Activated CD8-positive, alpha-beta memory T cell treated with anti-CD3 and anti-CD28 coated beads for 36 hours (primary cell): ENCODE results near the gene CCDC106. TPM values are rescaled to one million over a fixed set of nuclear protein-coding genes. Genes with fewer than 3 reads are reported as not detected.

Source experiments
- CTCF ChIA-PET: fragments of 350-600 bp; sonication (Branson Sonifier 250); formaldehyde crosslinking; loops from one replicate; lab custom pipeline; 2021; ENCODE audit warnings: antibody characterized with exemption; lab: Charles Lee
- POLR2A ChIA-PET: fragments of 350-600 bp; sonication (Branson Sonifier 250); formaldehyde crosslinking; loops from one replicate; lab custom pipeline; 2021; ENCODE audit warnings: antibody characterized with exemption; lab: Charles Lee
- total RNA-seq, 2 experiments: library from RNA; stranded (reverse); gene quantifications; one replicate each; pipeline ENCODE4 v1.2.3, GENCODE V29; 2021

CCDC106 gene
- total RNA-seq, 2 experiments from 2014 or later = 4.3 to 4.4 TPM

GRCh38 chr19:55653651-55654322 is 5.8 kb downstream of the CCDC106 start:
- POLR2A ChIA-PET = interaction anchor here (0.7 to 1.6 kb wide), 3 partner anchors 55 to 543 kb away, joined by 3 to 9 read pairs (median 9); partner anchors contain the start of genes FIZ1 and PPP1R12C
- CTCF ChIA-PET = interaction anchor here (0.7 to 3.9 kb wide), 24 partner anchors 9 to 1190 kb away, joined by 3 to 29 read pairs (median 4); partner anchors contain the start of genes LENG9, TMEM238, ZNF524 and ZNF580

DNA sequence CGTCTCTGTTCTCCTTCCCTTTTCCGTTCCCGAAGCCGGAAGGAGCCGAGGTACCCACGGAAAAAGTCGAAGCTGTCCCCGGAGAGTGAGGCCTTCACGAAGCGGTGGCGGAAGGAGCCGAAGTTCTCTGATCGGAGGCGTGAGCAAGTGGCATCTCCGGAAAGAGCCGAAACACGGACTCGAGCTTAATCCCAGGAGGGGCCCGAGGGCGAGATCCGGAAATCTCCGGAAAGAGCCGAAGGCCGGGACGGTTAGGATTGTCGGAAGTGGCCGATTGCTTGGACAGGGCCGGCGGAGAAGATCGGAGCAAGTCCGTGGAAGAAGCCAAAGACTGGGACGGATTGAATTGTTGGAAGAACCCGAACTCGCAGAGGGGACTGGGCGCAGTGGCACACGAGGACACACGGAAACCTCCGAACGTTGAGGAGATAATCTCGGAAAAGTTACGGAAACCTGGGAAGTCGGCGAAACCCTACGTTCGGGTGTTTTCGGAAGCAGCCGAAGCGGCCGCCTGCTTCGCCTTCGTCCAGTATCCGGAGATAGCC is 6.4 kb downstream of the CCDC106 start:
- CTCF ChIA-PET = interaction anchor here (0.8 to 3.9 kb wide), 9 partner anchors 10 to 1191 kb away, joined by 3 to 29 read pairs (median 4); partner anchors contain the start of genes LENG9, TMEM238 and ZNF581
- POLR2A ChIA-PET = interaction anchor here (1.1 to 1.6 kb wide), 4 partner anchors 11 to 537 kb away, joined by 3 to 9 read pairs (median 4); partner anchors contain the start of genes FIZ1, PPP1R12C and ZNF581

- ChIA-PET POLR2A (interaction anchor here (1.1 to 1.6 kb wide), 4 partner anchors 12 to 538 kb away, joined by 3 to 9 read pairs (median 4); partner anchors contain the start of genes FIZ1, PPP1R12C and ZNF581), CTCF (interaction anchor here (0.8 to 3.9 kb wide), 8 partner anchors 11 to 1192 kb away, joined by 3 to 29 read pairs (median 4); partner anchors contain the start of genes LENG9, TMEM238 and ZNF581)
Observed at GRCh38 chr19:55654868-55655647, 7.0 kb downstream of the CCDC106 start, which contains the start of gene U2AF2. Gene U2AF2, plus strand, starts transcription at chr19:55655035. Its CDS starts 70 bp downstream, at chr19:55655105.

- ChIA-PET CTCF (no interaction called here), POLR2A (no interaction called here)
Observed at GRCh38 chr19:55655648-55656040, 7.6 kb downstream of the CCDC106 start.

DNA sequence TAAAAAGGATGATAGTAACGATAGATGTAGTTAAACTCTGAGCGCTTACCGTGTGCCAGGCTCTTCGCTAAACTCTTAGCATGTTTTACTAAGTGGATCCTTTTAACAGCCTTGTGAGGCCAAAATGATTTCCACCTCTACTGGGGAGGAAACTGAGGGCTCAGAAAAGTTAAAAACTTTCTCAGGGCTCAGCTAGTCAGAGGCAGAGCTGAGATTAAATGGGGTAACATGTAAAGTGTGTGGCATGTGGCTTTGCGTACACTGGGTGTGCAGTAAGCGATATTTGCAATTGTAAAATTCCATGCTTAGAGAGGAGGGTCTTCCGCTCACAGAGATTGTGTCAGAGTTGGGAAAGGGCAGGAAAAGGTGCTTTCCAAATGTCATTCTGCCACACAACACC is 8.5 kb downstream of the CCDC106 start:
- POLR2A ChIA-PET = interaction anchor here (1.2 kb wide), 1 partner anchor 15 kb away, joined by 5 read pairs; no protein-coding TSS in a partner anchor
- CTCF ChIA-PET = interaction anchor here (0.6 to 1.6 kb wide), 3 partner anchors 16 to 24 kb away, joined by 3 to 7 read pairs (median 3); partner anchors contain the start of gene ZNF580

GRCh38 chr19:55656988-55657747 is 9.2 kb downstream of the CCDC106 start:
- CTCF ChIA-PET = interaction anchor here (0.7 to 1.6 kb wide), 3 partner anchors 15 to 25 kb away, joined by 3 to 7 read pairs (median 4); partner anchors contain the start of gene ZNF580
- POLR2A ChIA-PET = interaction anchor here (0.5 to 1.2 kb wide), 3 partner anchors 11 to 37 kb away, joined by 4 to 6 read pairs (median 5); no protein-coding TSS in a partner anchor

GRCh38 chr19:55658846-55659459 is 10.9 kb downstream of the CCDC106 start:
- ChIA-PET POLR2A (interaction anchor here (0.5 kb wide), 1 partner anchor 14 kb away, joined by 3 read pairs; no protein-coding TSS in a partner anchor), CTCF (no interaction called here)

- ChIA-PET POLR2A (interaction anchor here (0.7 kb wide), 1 partner anchor 11 kb away, joined by 3 read pairs; no protein-coding TSS in a partner anchor), CTCF (no interaction called here)
Observed at GRCh38 chr19:55659822-55660221, 11.8 kb downstream of the CCDC106 start.

- ChIA-PET CTCF (interaction anchor here (0.5 kb wide), 1 partner anchor 242 kb away, joined by 5 read pairs; no protein-coding TSS in a partner anchor), POLR2A (no interaction called here)
Observed at GRCh38 chr19:55660404-55660803, 12.4 kb downstream of the CCDC106 start.

GRCh38 chr19:55660991-55661390 is 13.0 kb downstream of the CCDC106 start:
- POLR2A ChIA-PET = no interaction called here
- CTCF ChIA-PET = no interaction called here

DNA sequence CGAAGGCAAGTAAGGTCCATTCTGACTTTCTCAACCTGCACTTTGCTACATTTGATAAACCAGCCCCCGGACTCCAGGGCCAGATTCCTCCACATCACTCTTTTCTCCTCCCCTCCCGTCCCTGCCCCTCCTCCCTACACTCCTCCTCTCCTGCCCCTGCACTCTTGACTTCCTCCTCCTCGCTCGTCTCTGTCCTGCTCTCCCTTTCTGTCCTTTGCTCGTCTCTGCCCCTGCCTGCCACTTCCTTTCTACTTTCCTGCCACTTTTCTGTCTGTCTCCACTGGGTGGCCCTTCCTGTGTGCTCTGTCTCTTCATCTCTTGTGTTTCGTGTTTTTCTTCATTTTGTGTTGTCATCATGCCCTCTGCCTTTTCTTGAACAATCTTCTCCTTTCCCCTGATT is 13.8 kb downstream of the CCDC106 start:
- ChIA-PET CTCF (no interaction called here), POLR2A (no interaction called here)

GRCh38 chr19:55663846-55664536 is 16.0 kb downstream of the CCDC106 start:
- CTCF ChIA-PET = interaction anchor here (1.0 kb wide), 2 partner anchors 11 to 21 kb away, joined by 3 read pairs; no protein-coding TSS in a partner anchor
- POLR2A ChIA-PET = no interaction called here

- ChIA-PET POLR2A (no interaction called here), CTCF (interaction anchor here (0.6 kb wide), 1 partner anchor 215 kb away, joined by 3 read pairs; no protein-coding TSS in a partner anchor)
Observed at GRCh38 chr19:55666343-55667005, 18.5 kb downstream of the CCDC106 start.

DNA sequence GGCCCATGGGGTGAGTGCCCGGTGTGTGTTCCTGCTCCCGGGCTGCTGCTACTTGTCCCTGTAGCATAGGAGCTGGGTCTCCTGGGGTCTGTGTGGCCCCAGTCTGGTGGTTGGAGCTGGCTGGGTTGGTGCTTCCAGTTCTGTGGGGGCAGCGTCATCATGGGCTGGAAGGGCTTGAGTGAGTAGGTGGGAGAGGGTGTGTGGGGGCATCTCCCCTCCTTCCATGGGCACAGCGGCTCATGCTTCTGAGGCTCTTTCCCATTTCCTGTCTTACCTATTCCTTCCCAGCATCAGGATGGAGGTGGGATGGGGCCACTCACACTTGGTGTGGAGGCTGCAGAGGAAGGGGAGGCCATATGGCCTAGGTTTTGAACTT is 19.0 kb downstream of the CCDC106 start:
- POLR2A ChIA-PET = no interaction called here

DNA sequence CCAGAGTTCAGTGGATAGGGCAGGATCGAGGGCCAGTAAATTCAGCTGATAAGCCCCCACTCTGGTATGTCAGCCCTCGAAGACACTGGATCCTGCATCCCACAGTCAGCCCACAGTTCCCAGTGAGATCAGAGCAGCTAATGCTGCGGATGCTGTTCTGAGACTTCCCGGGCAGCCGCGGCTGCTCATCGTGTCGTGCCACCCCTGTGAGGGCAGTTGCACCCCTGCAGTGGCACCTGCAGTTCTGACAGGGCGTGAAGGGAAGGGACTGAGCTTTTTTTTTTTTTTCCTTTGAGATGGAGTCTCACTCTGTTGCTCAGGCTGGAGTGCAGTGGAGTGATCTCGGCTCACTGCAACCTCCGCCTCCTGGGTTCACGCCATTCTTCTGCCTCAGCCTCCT is 19.5 kb downstream of the CCDC106 start:
- CTCF ChIA-PET = interaction anchor here (0.6 kb wide), 2 partner anchors 36 to 216 kb away, joined by 3 read pairs; no protein-coding TSS in a partner anchor

More for the DNA sequence above, 19.0 kb downstream of the CCDC106 start:
- CTCF ChIA-PET = interaction anchor here (0.6 kb wide), 1 partner anchor 215 kb away, joined by 3 read pairs; no protein-coding TSS in a partner anchor

DNA sequence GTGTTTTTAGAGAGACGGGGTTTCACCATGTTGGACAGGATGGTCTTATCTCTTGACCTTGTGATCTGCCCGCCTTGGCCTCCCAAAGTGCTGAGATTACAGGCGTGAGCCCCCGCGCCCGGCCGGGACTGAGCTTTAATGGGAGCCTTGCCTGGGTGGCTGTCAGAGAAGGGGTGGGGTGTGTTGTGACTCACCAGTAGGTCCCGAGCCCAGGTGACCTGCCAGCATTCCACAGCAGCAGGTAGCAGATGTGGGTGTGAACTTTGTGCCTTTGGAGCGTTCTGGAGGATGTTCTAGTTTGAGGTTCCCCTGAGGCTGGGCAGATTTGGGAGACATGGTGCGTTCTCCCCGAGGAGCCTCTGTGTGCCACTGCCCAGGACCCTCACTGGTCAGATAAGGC is 19.9 kb downstream of the CCDC106 start:
- POLR2A ChIA-PET = interaction anchor here (0.6 kb wide), 1 partner anchor 11 kb away, joined by 4 read pairs; no protein-coding TSS in a partner anchor
- CTCF ChIA-PET = interaction anchor here (0.6 kb wide), 1 partner anchor 36 kb away, joined by 3 read pairs; no protein-coding TSS in a partner anchor

More for the DNA sequence above, 19.5 kb downstream of the CCDC106 start:
- POLR2A ChIA-PET = no interaction called here
